NCI-H345 treated with DMSO at 0.1 percent for 48 hours (cell line): ENCODE measurements around the gene RUFY1.

Experiments used
- DNase-seq: peaks from one replicate; lab custom pipeline; 2025; ENCODE audit not compliant: unreplicated experiment; lab: John Stamatoyannopoulos, UW

The RUFY1 gene

GRCh38 chr5:179601871-179602625 lies 51.7 kb downstream of the RUFY1 start:
- no peak for DNase-seq

- no peak for DNase-seq
These were observed 53.0 kb downstream of the RUFY1 start for GRCh38 chr5:179603308-179603707.

GRCh38 chr5:179605026-179605833 lies 54.9 kb downstream of the RUFY1 start:
- DNase-seq = no peak

- no peak for DNase-seq
These were observed 55.9 kb downstream of the RUFY1 start for GRCh38 chr5:179606071-179606909.

- no peak for DNase-seq
These were observed 56.5 kb downstream of the RUFY1 start for GRCh38 chr5:179606910-179607159.

- no peak for DNase-seq
These were observed 57.0 kb downstream of the RUFY1 start for GRCh38 chr5:179607160-179607931.

- DNase-seq = no peak
These were observed 57.8 kb downstream of the RUFY1 start for GRCh38 chr5:179608131-179608581.

- DNase-seq = no peak
These were observed 59.4 kb downstream of the RUFY1 start for GRCh38 chr5:179609834-179610108.

- DNase-seq = no peak
These were observed 60.0 kb downstream of the RUFY1 start for GRCh38 chr5:179610109-179610902.

- DNase-seq = no peak
These were observed 60.5 kb downstream of the RUFY1 start for GRCh38 chr5:179610903-179611265.

GRCh38 chr5:179612577-179613459 lies 62.5 kb downstream of the RUFY1 start:
- DNase-seq = no peak

GRCh38 chr5:179613460-179614071 lies 63.2 kb downstream of the RUFY1 start:
- no peak for DNase-seq

GRCh38 chr5:179614745-179615144 lies 64.4 kb downstream of the RUFY1 start:
- DNase-seq = no peak

- DNase-seq = no peak
These were observed 64.8 kb downstream of the RUFY1 start for GRCh38 chr5:179615203-179615602.

- no peak for DNase-seq
These were observed 65.7 kb downstream of the RUFY1 start for GRCh38 chr5:179616002-179616594.

GRCh38 chr5:179617930-179618329 lies 67.6 kb downstream of the RUFY1 start:
- DNase-seq = no peak

- no peak for DNase-seq
These were observed 68.7 kb downstream of the RUFY1 start for GRCh38 chr5:179618923-179619554.

- no peak for DNase-seq
These were observed 69.4 kb downstream of the RUFY1 start for GRCh38 chr5:179619776-179620175.
